MM.1S (cell line): ENCODE measurements around the gene PRAMEF17.
A peak's percentile ranks its signal among the peaks of the same experiment; 100 is the strongest.
"Not testable (repeated sequence)": the region's sequence is repeated elsewhere in the genome, so short reads cannot be mapped to it uniquely, and the experiment has no call there.

ENCODE experiments used
- DNase-seq: peaks from one replicate; pipeline ENCODE4 v3.0.0-alpha.2; 2015
- H2AFZ ChIP-seq: fragments of 300-600 bp; sonication (generic); 2 replicates; pipeline ENCODE4 v1.6.0; 2016; ENCODE audit warnings: antibody characterized with exemption, low read length
- H3F3A ChIP-seq: fragments of 300-600 bp; sonication (generic); 2 replicates; pipeline ENCODE4 v1.6.1; 2016; ENCODE audit warnings: mild to moderate bottlenecking, antibody characterized with exemption, low read length, moderate library complexity, mixed read lengths; ENCODE audit not compliant: insufficient read depth
- H3K27ac ChIP-seq: fragments of 300-600 bp; sonication (generic); 2 replicates; pipeline ENCODE4 v1.5.1; 2016; ENCODE audit warnings: mild to moderate bottlenecking, low read length
- H3K27me3 ChIP-seq: fragments of 300-600 bp; sonication (generic); replicated peaks from 2 replicates; pipeline ENCODE4 v1.6.0; 2016; ENCODE audit warnings: low read length; ENCODE audit not compliant: insufficient read depth
- H3K36me3 ChIP-seq: fragments of 300-600 bp; sonication (generic); replicated peaks from 2 replicates; pipeline ENCODE4 v1.6.1; 2016; ENCODE audit warnings: mild to moderate bottlenecking, low read length, mixed read lengths; ENCODE audit not compliant: insufficient read depth
- H3K4me1 ChIP-seq: fragments of 300-600 bp; sonication (generic); 2 replicates; pipeline ENCODE4 v1.6.1; 2016; ENCODE audit warnings: low read length, mixed read lengths
- H3K4me2 ChIP-seq: fragments of 300-600 bp; sonication (generic); 2 replicates; pipeline ENCODE4 v1.6.0; 2016; ENCODE audit warnings: low read depth, low read length
- H3K4me3 ChIP-seq: fragments of 300-600 bp; sonication (generic); 2 replicates; pipeline ENCODE4 v1.5.1; 2016; ENCODE audit warnings: low read length, mixed read lengths
- H3K79me2 ChIP-seq: fragments of 300-600 bp; sonication (generic); 2 replicates; pipeline ENCODE4 v1.6.1; 2016; ENCODE audit warnings: mixed run types, low read length, mixed read lengths
- H3K9ac ChIP-seq: fragments of 300-600 bp; sonication (generic); 2 replicates; pipeline ENCODE4 v1.6.1; 2016; ENCODE audit warnings: low read length, mixed read lengths
- H3K9me2 ChIP-seq: fragments of 300-600 bp; sonication (generic); replicated peaks from 2 replicates; pipeline ENCODE4 v1.6.1; 2016; ENCODE audit warnings: mild to moderate bottlenecking, low read length, mixed read lengths; ENCODE audit not compliant: insufficient read depth
- H3K9me3 ChIP-seq: fragments of 300-600 bp; sonication (generic); replicated peaks from 2 replicates; pipeline ENCODE4 v1.6.1; 2016; ENCODE audit warnings: mild to moderate bottlenecking, low read length, mixed read lengths; ENCODE audit not compliant: insufficient read depth
- H4K20me1 ChIP-seq: fragments of 300-600 bp; sonication (generic); 2 replicates; pipeline ENCODE4 v1.6.1; 2016; ENCODE audit warnings: mild to moderate bottlenecking, low read length, moderate library complexity, mixed read lengths; ENCODE audit not compliant: insufficient read depth
- CTCF ChIP-seq: fragments of 300-600 bp; sonication (generic); IDR thresholded peaks from 2 replicates; pipeline ENCODE4 v1.5.1; 2016; ENCODE audit warnings: antibody characterized with exemption, low read length, mixed read lengths

Gene PRAMEF17

GRCh38 chr1:13389332-13389731 is at the start of gene PRAMEF17:
Gene PRAMEF17 (plus strand): TSS chr1:13389632. CDS start chr1:13389658, 26 bp downstream.
- not testable (repeated sequence) for H3K4me1 ChIP-seq, H3K9ac ChIP-seq, H2AFZ ChIP-seq, H3K27ac ChIP-seq, H3K79me2 ChIP-seq, H3K36me3 ChIP-seq, DNase-seq, H3K9me3 ChIP-seq, H3K4me3 ChIP-seq, H3K4me2 ChIP-seq, H3K9me2 ChIP-seq, H4K20me1 ChIP-seq, H3F3A ChIP-seq, H3K27me3 ChIP-seq

GRCh38 chr1:13342496-13342895 is 46.9 kb upstream of the PRAMEF17 start:
- not testable (repeated sequence) for H3K27ac ChIP-seq

GRCh38 chr1:13347034-13347433 is 42.4 kb upstream of the PRAMEF17 start, which contains the start of gene PRAMEF14:
Gene PRAMEF14 (minus strand): TSS chr1:13347134. CDS start chr1:13345314, 1,820 bp downstream.
- H4K20me1 ChIP-seq, H3K4me2 ChIP-seq, H3K9me3 ChIP-seq, H3K4me3 ChIP-seq, H3F3A ChIP-seq, H3K36me3 ChIP-seq, H3K9ac ChIP-seq, H3K4me1 ChIP-seq, H3K9me2 ChIP-seq, H2AFZ ChIP-seq, H3K79me2 ChIP-seq, H3K27me3 ChIP-seq, H3K27ac ChIP-seq, DNase-seq: not testable (repeated sequence)

More at GRCh38 chr1:13342496-13342895, 46.9 kb upstream of the PRAMEF17 start:
- not testable (repeated sequence) for H3K9me2 ChIP-seq, H4K20me1 ChIP-seq, H3K27me3 ChIP-seq, H3K4me2 ChIP-seq, H3K9me3 ChIP-seq, H3K36me3 ChIP-seq, H3K79me2 ChIP-seq, H3K4me3 ChIP-seq, H2AFZ ChIP-seq, H3F3A ChIP-seq, H3K4me1 ChIP-seq, H3K9ac ChIP-seq, DNase-seq

- H2AFZ ChIP-seq, H3K4me3 ChIP-seq, H3K9me2 ChIP-seq, H3K4me1 ChIP-seq, H3K9me3 ChIP-seq, H3K4me2 ChIP-seq, H4K20me1 ChIP-seq, H3K79me2 ChIP-seq, H3K27ac ChIP-seq, H3K27me3 ChIP-seq, DNase-seq, H3K9ac ChIP-seq, H3F3A ChIP-seq, H3K36me3 ChIP-seq: not testable (repeated sequence)
Measured at GRCh38 chr1:13353476-13353875, 36.0 kb upstream of the PRAMEF17 start.

GRCh38 chr1:13354475-13354874 is 35.0 kb upstream of the PRAMEF17 start:
- not testable (repeated sequence) for H2AFZ ChIP-seq, H3K27me3 ChIP-seq, H3K79me2 ChIP-seq, H3F3A ChIP-seq, DNase-seq, H4K20me1 ChIP-seq, H3K4me1 ChIP-seq, H3K9me3 ChIP-seq, H3K36me3 ChIP-seq, H3K27ac ChIP-seq, H3K4me2 ChIP-seq, H3K9me2 ChIP-seq, H3K4me3 ChIP-seq, H3K9ac ChIP-seq

- H3K4me3 ChIP-seq, H3K4me1 ChIP-seq, H3K36me3 ChIP-seq, H3K27me3 ChIP-seq, H3K27ac ChIP-seq, H3K79me2 ChIP-seq, H3K9ac ChIP-seq, H4K20me1 ChIP-seq, H2AFZ ChIP-seq, H3K9me2 ChIP-seq, H3F3A ChIP-seq, H3K9me3 ChIP-seq, H3K4me2 ChIP-seq: not testable (repeated sequence)
- TF ChIP-seq CTCF = peak; percentile 40
- peak; percentile 65 for DNase-seq
Measured at GRCh38 chr1:13356774-13357173, 32.7 kb upstream of the PRAMEF17 start.

GRCh38 chr1:13362364-13362763 is 27.1 kb upstream of the PRAMEF17 start:
- not testable (repeated sequence) for H3K4me3 ChIP-seq

GRCh38 chr1:13364928-13365327 is 24.5 kb upstream of the PRAMEF17 start:
- H3K27me3 ChIP-seq = not testable (repeated sequence)

More at GRCh38 chr1:13362364-13362763, 27.1 kb upstream of the PRAMEF17 start:
- not testable (repeated sequence) for H3K4me1 ChIP-seq, DNase-seq, H3K4me2 ChIP-seq, H3K9ac ChIP-seq, H3K27ac ChIP-seq, H3K9me3 ChIP-seq, H3K79me2 ChIP-seq, H4K20me1 ChIP-seq, H3K36me3 ChIP-seq, H3K27me3 ChIP-seq, H3K9me2 ChIP-seq, H3F3A ChIP-seq, H2AFZ ChIP-seq

More at GRCh38 chr1:13364928-13365327, 24.5 kb upstream of the PRAMEF17 start:
- not testable (repeated sequence) for H3K9me3 ChIP-seq, H3K4me1 ChIP-seq, H3K36me3 ChIP-seq, H3K4me3 ChIP-seq, H2AFZ ChIP-seq, H4K20me1 ChIP-seq, H3K9me2 ChIP-seq, H3K27ac ChIP-seq, H3K4me2 ChIP-seq, DNase-seq, H3K9ac ChIP-seq, H3K79me2 ChIP-seq, H3F3A ChIP-seq
